GM12878 (cell line): ENCODE measurements around the gene NPAS2. TPM values are rescaled to one million over a fixed set of nuclear protein-coding genes. Genes with fewer than 3 reads are reported as not detected.

Experiments used
- ATAC-seq: fragments of 200-7000 bp; cut with Tn5 transposase; 3 replicates; pipeline ENCODE4 v1.9.1; 2020; ENCODE audit warnings: mild to moderate bottlenecking, moderate library complexity
- BruUV-seq: library from RNA; stranded (reverse); fragments of 400-500 nt; replicated peaks from 2 replicates; lab custom pipeline; 2021; lab: Mats Ljungman, UMichigan
- CTCF ChIA-PET: fragments of 300-600 bp; sonication (Branson Sonifier 250); formaldehyde crosslinking; extraction: SDS; loops from one replicate; lab custom pipeline; 2021; ENCODE audit warnings: inconsistent platforms; lab: Yijun Ruan, JAX
- POLR2A ChIA-PET: fragments of 350-600 bp; formaldehyde crosslinking; extraction: SDS; loops from one replicate; lab custom pipeline; 2021; ENCODE audit warnings: inconsistent platforms; lab: Charles Lee
- RAD21 ChIA-PET: fragments of 300-600 bp; sonication (Branson Sonifier 250); formaldehyde crosslinking; loops from one replicate; lab custom pipeline; 2023; ENCODE audit warnings: antibody characterized with exemption; ENCODE audit not compliant: unreplicated experiment; lab: Charles Lee
- SMC1A ChIA-PET: fragments of 300-600 bp; sonication (Branson Sonifier 250); formaldehyde crosslinking; loops from one replicate; lab custom pipeline; 2023; ENCODE audit not compliant: unreplicated experiment, uncharacterized antibody; lab: Charles Lee
- DNase-seq: peaks from one replicate; pipeline ENCODE4 v3.0.0-alpha.2; 2011; ENCODE audit warnings: low read depth, low spot score
- FAIRE-seq: peaks from 3 replicates; lab custom pipeline; 2011; peaks lifted over from hg19 to GRCh38; lab: Jason Lieb, UNC
- H2AFZ ChIP-seq: 2 replicates; pipeline ENCODE4 v1.6.0; 2011; ENCODE audit warnings: low read depth, low read length, control low read depth; ENCODE audit not compliant: control insufficient read depth
- H3K27ac ChIP-seq: 2 replicates; pipeline ENCODE4 v1.5.1; 2011; ENCODE audit warnings: control low read depth; ENCODE audit not compliant: control insufficient read depth, insufficient read depth
- H3K27me3 ChIP-seq, 2 experiments: replicated peaks in 1 of 2; 2 replicates each; pipeline versions ENCODE4 v1.6.0 to v1.6.1; 2011; ENCODE audit warnings: low read length in 1 of 2; ENCODE audit not compliant: control insufficient read depth in 2 of 2, insufficient read depth in 2 of 2
- H3K36me3 ChIP-seq, 2 experiments: 2 replicates each; pipeline ENCODE4 v1.5.1; 2011; ENCODE audit warnings: low read length in 1 of 2; ENCODE audit not compliant: control insufficient read depth in 2 of 2, insufficient read depth in 2 of 2
- H3K4me1 ChIP-seq: 2 replicates; pipeline ENCODE4 v1.6.1; 2011; ENCODE audit warnings: mild to moderate bottlenecking, low read length, moderate library complexity, mixed read lengths; ENCODE audit not compliant: control insufficient read depth, insufficient read depth
- H3K4me2 ChIP-seq: 2 replicates; pipeline ENCODE4 v1.6.0; 2011; ENCODE audit warnings: control low read depth; ENCODE audit not compliant: control insufficient read depth, insufficient read depth
- H3K4me3 ChIP-seq: fragments of 200-600 bp; sonication (generic); 2 replicates; pipeline ENCODE4 v1.5.1; 2016
- H3K79me2 ChIP-seq: 2 replicates; pipeline ENCODE4 v1.6.0; 2011; ENCODE audit warnings: low read length; ENCODE audit not compliant: control insufficient read depth, insufficient read depth
- H3K9ac ChIP-seq: 2 replicates; pipeline ENCODE4 v1.8.0; 2011; ENCODE audit warnings: low read length, control low read depth, mixed read lengths; ENCODE audit not compliant: control insufficient read depth, insufficient read depth
- H3K9me3 ChIP-seq: replicated peaks from 3 replicates; pipeline ENCODE4 v1.5.1; 2011; ENCODE audit warnings: mild to moderate bottlenecking, low read length; ENCODE audit not compliant: control insufficient read depth, insufficient read depth
- H4K20me1 ChIP-seq: 2 replicates; pipeline ENCODE4 v1.6.0; 2011; ENCODE audit not compliant: control insufficient read depth, insufficient read depth
- BMI1 ChIP-seq: fragments of 450-650 bp; IDR thresholded peaks from 2 replicates; pipeline ENCODE4 v1.6.1; 2016; ENCODE audit warnings: mild to moderate bottlenecking, moderate library complexity, borderline replicate concordance
- BRCA1 ChIP-seq: IDR thresholded peaks from 2 replicates; pipeline ENCODE4 v1.6.1; 2011; ENCODE audit warnings: low read depth, low read length, improper control_type of control experiment
- CEBPZ ChIP-seq: fragments of 150-350 bp; IDR thresholded peaks from 2 replicates; pipeline ENCODE4 v1.6.1; 2016; ENCODE audit warnings: low read depth, low read length
- E2F8 ChIP-seq: fragments of 450-650 bp; IDR thresholded peaks from 2 replicates; pipeline ENCODE4 v1.6.1; 2018; ENCODE audit warnings: mild to moderate bottlenecking, low read depth, moderate library complexity; ENCODE audit not compliant: partially characterized antibody
- ELK1 ChIP-seq: IDR thresholded peaks from 2 replicates; pipeline ENCODE4 v1.6.1; 2012; ENCODE audit warnings: low read depth, low read length, improper control_type of control experiment
- NFIC ChIP-seq: IDR thresholded peaks from 2 replicates; pipeline ENCODE4 v1.6.1; 2012; ENCODE audit warnings: low read depth, mild to moderate bottlenecking, inconsistent platforms, low read length, moderate library complexity
- NKRF ChIP-seq: fragments of 450-650 bp; conservative IDR thresholded peaks from 2 replicates; pipeline ENCODE4 v1.6.1; 2017; ENCODE audit warnings: mild to moderate bottlenecking, moderate library complexity
- SPI1 ChIP-seq: IDR thresholded peaks from 2 replicates; pipeline ENCODE4 v1.6.1; 2011; ENCODE audit warnings: low read depth, mild to moderate bottlenecking, low read length, moderate library complexity, borderline replicate concordance; ENCODE audit not compliant: insufficient read depth
- TAF1 ChIP-seq: IDR thresholded peaks from 2 replicates; pipeline ENCODE4 v1.6.1; 2011; ENCODE audit warnings: mild to moderate bottlenecking, low read depth, low read length, borderline replicate concordance
- USF2 ChIP-seq: IDR thresholded peaks from 2 replicates; pipeline ENCODE4 v1.6.1; 2011; ENCODE audit warnings: low read depth, low read length, improper control_type of control experiment, borderline replicate concordance
- ZBED1 ChIP-seq: IDR thresholded peaks from 2 replicates; pipeline ENCODE4 v1.6.1; 2016; ENCODE audit warnings: borderline replicate concordance
- WGBS: methylation state at CpG from one replicate; pipeline ENCODE4 v1.1.6; 2016; ENCODE audit warnings: low lambda C conversion rate; ENCODE audit not compliant: insufficient replicate concordance, insufficient coverage; ENCODE audit errors: missing lambda C conversion rate; 5-methylcytosine and 5-hydroxymethylcytosine counted together
- in situ Hi-C: fragments of 300-500 bp; cut with MboI; formaldehyde crosslinking; loops from 9 replicates; pipeline ENCODE4 v1.14.3; 2018; ENCODE audit warnings: mixed read lengths
- intact Hi-C: fragments of 100-400 bp; cut with micrococcal nuclease; formaldehyde crosslinking; loops from one replicate; pipeline ENCODE4 v1.14.2; 2022; ENCODE audit not compliant: unreplicated experiment
- polyA plus RNA-seq, 11 experiments: library from polyadenylated mRNA; depleted of rRNA in 4 of 11; unstranded in 6 of 11; stranded (reverse) in 5 of 11; fragments of >200 nt; fragmentation: Nextera tagmentation in 4 of 11; fragmentation: Illumina TruSeq in 1 of 11; extraction: Ambion mirVana in 4 of 11; extraction: Trizol in 1 of 11; gene quantifications; 1 replicate in 1 of 11; 2 replicates in 10 of 11; pipeline versions ENCODE4 v1.2.1 to v1.2.3, GENCODE V29; 2011 to 2016; ENCODE audit warnings: inconsistent platforms in 2 of 11, missing spikeins in 2 of 11, low read depth in 1 of 11
- total RNA-seq, 4 experiments: library from RNA; depleted of rRNA in 3 of 4; stranded (reverse); fragments of >200 nt in 3 of 4; fragmentation: Illumina TruSeq in 1 of 4; extraction: Trizol in 1 of 4; gene quantifications; 2 replicates each; pipeline versions ENCODE4 v1.2.1 to v1.2.3, GENCODE V29; 2013 to 2021

The NPAS2 gene
- total and polyA plus RNA-seq, 10 of the 15 experiments (the other 5 are each of a cell fraction or from before 2014, with no cell fraction given), result 0.08 TPM; not detected in 9

GRCh38 chr2:100808582-100808981 lies 11.4 kb upstream of the NPAS2 start (continued):
- no peak for TF ChIP-seq CEBPZ

GRCh38 chr2:100809506-100809905 lies 10.4 kb upstream of the NPAS2 start:
- no TSS peak for BruUV-seq
- Histone ChIP-seq H3K4me1 (no peaks in the 10 kb centered on the region), H3K9me3 (no peaks in the 10 kb centered on the region), H3K9ac (no peak overlapping the region), H3K27me3 (peaks cover 0 to 2% of the 10 kb centered on the region in 2 experiments; a peak in 3 of 4 replicates), H3K4me2 (no peak overlapping the region), H3K27ac (no peak overlapping the region), H3K79me2 (no peaks in the 10 kb centered on the region), H2AFZ (no peak overlapping the region), H3K36me3 (no peaks in the 10 kb centered on the region), H4K20me1 (no peaks in the 10 kb centered on the region), H3K4me3 (no peak overlapping the region)
- no peak for DNase-seq
- FAIRE-seq, result no peak
- ChIA-PET POLR2A (no interaction called here), RAD21 (no interaction called here), CTCF (no interaction called here), SMC1A (no interaction called here)
- WGBS, result 14% methylated on average over 3 of the region's 3 CpGs
- no peak for ATAC-seq
- in situ Hi-C loops, result no loop called here
- intact Hi-C loops, result no loop called here
- TF ChIP-seq BMI1, result no peak
- no peak for TF ChIP-seq SPI1
- TF ChIP-seq E2F8, result no peak
- no peak for TF ChIP-seq ELK1
- TF ChIP-seq NKRF, result no peak
- TF ChIP-seq USF2, result no peak
- no peak for TF ChIP-seq BRCA1
- TF ChIP-seq TAF1, result no peak
- no peak for TF ChIP-seq ZBED1
- no peak for TF ChIP-seq NFIC
